SU-DHL-6 (cell line): ENCODE data around the gene PROX1.

Experiments used
- H2AFZ ChIP-seq: fragments of 200-600 bp; sonication (generic); 2 replicates; pipeline ENCODE4 v1.6.1; 2014; ENCODE audit warnings: low read depth, mild to moderate bottlenecking, moderate library complexity, mixed read lengths, antibody characterized with exemption, low read length; ENCODE audit not compliant: severe bottlenecking
- H3F3A ChIP-seq: fragments of 200-600 bp; shearing (Covaris generic); 2 replicates; pipeline ENCODE4 v1.6.0; 2016; ENCODE audit warnings: antibody characterized with exemption, mild to moderate bottlenecking; ENCODE audit not compliant: insufficient read depth
- H3K27ac ChIP-seq: fragments of 200-600 bp; sonication (generic); 2 replicates; pipeline ENCODE4 v1.5.1; 2016; ENCODE audit warnings: low read depth, mild to moderate bottlenecking, low read length, moderate library complexity, mixed read lengths
- H3K27me3 ChIP-seq: fragments of 200-600 bp; sonication (generic), shearing (Covaris generic); 2 replicates; pipeline ENCODE4 v1.6.0; 2014; ENCODE audit warnings: mild to moderate bottlenecking, low read length
- H3K36me3 ChIP-seq: fragments of 200-600 bp; sonication (generic); 2 replicates; pipeline ENCODE4 v1.6.1; 2014; ENCODE audit warnings: mild to moderate bottlenecking, low read length, mixed read lengths
- H3K4me2 ChIP-seq: fragments of 300-600, 200-600 bp; shearing (Covaris generic), sonication (generic); 2 replicates; pipeline ENCODE4 v1.6.0; 2014; ENCODE audit warnings: low read length, low read depth, mild to moderate bottlenecking; ENCODE audit not compliant: poor library complexity, severe bottlenecking
- H3K4me3 ChIP-seq: fragments of 200-600 bp; sonication (generic); 2 replicates; pipeline ENCODE4 v1.5.1; 2014; ENCODE audit warnings: antibody characterized with exemption, low read length, mild to moderate bottlenecking, mixed read lengths; ENCODE audit not compliant: insufficient read depth, poor library complexity, severe bottlenecking
- H3K79me2 ChIP-seq: fragments of 200-600 bp; sonication (generic); 2 replicates; pipeline ENCODE4 v1.6.1; 2014; ENCODE audit warnings: mild to moderate bottlenecking, low read length, moderate library complexity; ENCODE audit not compliant: insufficient read depth
- H3K9ac ChIP-seq: fragments of 200-600 bp; sonication (generic); 2 replicates; pipeline ENCODE4 v1.7.0; 2014; ENCODE audit warnings: mild to moderate bottlenecking, low read length
- H3K9me2 ChIP-seq: fragments of 200-600 bp; sonication (generic); replicated peaks from 2 replicates; pipeline ENCODE4 v1.6.1; 2014; ENCODE audit warnings: low read length; ENCODE audit not compliant: insufficient read depth
- H3K9me3 ChIP-seq: fragments of 200-600 bp; sonication (generic); 2 replicates; pipeline ENCODE4 v1.6.1; 2014; ENCODE audit warnings: low read length, mixed read lengths; ENCODE audit not compliant: insufficient read depth
- H4K20me1 ChIP-seq: fragments of 200-600 bp; sonication (generic); 2 replicates; pipeline ENCODE4 v1.6.1; 2014; ENCODE audit warnings: low read depth, mild to moderate bottlenecking, antibody characterized with exemption, low read length, moderate library complexity, mixed read lengths
- CTCF ChIP-seq: fragments of 200-600 bp; sonication (generic); IDR thresholded peaks from one replicate; pipeline ENCODE4 v1.5.1; 2017; ENCODE audit warnings: antibody characterized with exemption, mild to moderate bottlenecking, low read length, moderate library complexity; ENCODE audit not compliant: insufficient read depth, poor library complexity, severe bottlenecking
- EZH2phosphoT487 ChIP-seq: fragments of 200-600 bp; sonication (generic), shearing (Covaris generic); conservative IDR thresholded peaks from 2 replicates; pipeline ENCODE4 v1.6.1; 2018; ENCODE audit warnings: mild to moderate bottlenecking, antibody characterized with exemption, low read length, moderate library complexity, mixed read lengths

PROX1 gene

GRCh38 chr1:214043167-214043566 lies 55.4 kb downstream of the PROX1 start:
- no peak overlapping the region for H2AFZ ChIP-seq
- no peaks in the 10 kb centered on the region for H3K27me3 ChIP-seq
- no peak for TF ChIP-seq CTCF
- no peak for TF ChIP-seq EZH2phosphoT487

DNA sequence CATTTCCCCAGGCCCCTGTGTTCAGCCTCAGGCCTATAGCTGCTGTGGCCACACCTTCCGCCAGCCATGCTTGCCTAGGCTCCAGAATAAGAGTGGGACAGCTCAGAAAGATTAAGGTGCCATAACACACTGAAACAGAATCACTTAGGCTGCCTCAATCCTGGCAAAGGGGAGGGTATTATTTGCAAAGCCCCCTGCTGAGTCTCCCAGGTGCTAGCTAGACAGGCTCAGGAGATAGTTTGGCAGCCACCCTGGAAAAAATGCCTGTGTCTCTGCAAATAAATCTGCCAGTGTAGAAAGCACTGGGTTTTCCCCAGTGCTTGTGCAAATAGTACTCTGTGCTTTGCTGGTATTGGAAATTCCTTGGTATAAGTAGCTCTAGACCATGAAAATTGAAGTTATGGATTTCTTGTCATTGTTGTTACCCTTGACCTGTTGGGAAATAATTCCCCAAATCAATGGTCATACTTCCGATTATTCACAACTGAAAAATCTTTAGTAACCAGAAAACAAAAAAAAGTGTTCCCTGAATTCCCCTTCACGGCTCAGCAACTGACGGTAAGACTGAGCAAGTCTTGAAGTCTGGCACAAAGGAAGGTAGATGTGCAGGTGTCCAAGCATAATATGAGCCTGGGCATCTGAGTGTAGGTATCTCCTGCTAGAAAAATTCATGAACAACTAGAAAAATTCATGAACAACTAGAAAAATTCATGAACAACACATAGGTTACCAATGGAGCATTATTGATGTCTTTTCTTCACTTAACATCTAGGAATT lies 56.9 kb downstream of the PROX1 start:
- no peak overlapping the region for H3K4me2 ChIP-seq

More at GRCh38 chr1:214043167-214043566, 55.4 kb downstream of the PROX1 start:
- no peaks in the 10 kb centered on the region for H3K79me2 ChIP-seq
- H3K27ac ChIP-seq: no peak overlapping the region
- no peaks in the 10 kb centered on the region for H3F3A ChIP-seq
- no peaks in the 10 kb centered on the region for H3K36me3 ChIP-seq
- H3K9ac ChIP-seq: no peak overlapping the region
- H3K9me3 ChIP-seq: no peaks in the 10 kb centered on the region
- H4K20me1 ChIP-seq: no peaks in the 10 kb centered on the region
- H3K4me3 ChIP-seq: no peak overlapping the region
- H3K9me2 ChIP-seq: no peaks in the 10 kb centered on the region
- no peak overlapping the region for H3K4me2 ChIP-seq

GRCh38 chr1:214050513-214051401 lies 63.0 kb downstream of the PROX1 start:
- H3K36me3 ChIP-seq: no peaks in the 10 kb centered on the region
- no peak for TF ChIP-seq CTCF
- TF ChIP-seq EZH2phosphoT487: no peak
- H3K27me3 ChIP-seq: no peaks in the 10 kb centered on the region
- H3K79me2 ChIP-seq: no peaks in the 10 kb centered on the region
- no peaks in the 10 kb centered on the region for H3F3A ChIP-seq
- H3K27ac ChIP-seq: no peak overlapping the region
- no peaks in the 10 kb centered on the region for H3K9me3 ChIP-seq
- H4K20me1 ChIP-seq: no peaks in the 10 kb centered on the region
- H3K9ac ChIP-seq: no peak overlapping the region
- H3K9me2 ChIP-seq: no peaks in the 10 kb centered on the region
- no peak overlapping the region for H3K4me3 ChIP-seq
- no peak overlapping the region for H2AFZ ChIP-seq
- H3K4me2 ChIP-seq: no peak overlapping the region

More for the DNA sequence above, 56.9 kb downstream of the PROX1 start:
- no peaks in the 10 kb centered on the region for H3F3A ChIP-seq
- no peaks in the 10 kb centered on the region for H3K9me3 ChIP-seq
- no peak for TF ChIP-seq EZH2phosphoT487
- TF ChIP-seq CTCF: no peak
- H3K36me3 ChIP-seq: no peaks in the 10 kb centered on the region
- H3K79me2 ChIP-seq: no peaks in the 10 kb centered on the region
- no peak overlapping the region for H3K4me3 ChIP-seq
- H3K27me3 ChIP-seq: no peaks in the 10 kb centered on the region
- no peak overlapping the region for H2AFZ ChIP-seq
- no peaks in the 10 kb centered on the region for H4K20me1 ChIP-seq
- no peaks in the 10 kb centered on the region for H3K9me2 ChIP-seq
- H3K27ac ChIP-seq: no peak overlapping the region
- no peak overlapping the region for H3K9ac ChIP-seq
